ENCODE data around the gene SOHLH2.

- TF ChIP-seq, protein P1, sequence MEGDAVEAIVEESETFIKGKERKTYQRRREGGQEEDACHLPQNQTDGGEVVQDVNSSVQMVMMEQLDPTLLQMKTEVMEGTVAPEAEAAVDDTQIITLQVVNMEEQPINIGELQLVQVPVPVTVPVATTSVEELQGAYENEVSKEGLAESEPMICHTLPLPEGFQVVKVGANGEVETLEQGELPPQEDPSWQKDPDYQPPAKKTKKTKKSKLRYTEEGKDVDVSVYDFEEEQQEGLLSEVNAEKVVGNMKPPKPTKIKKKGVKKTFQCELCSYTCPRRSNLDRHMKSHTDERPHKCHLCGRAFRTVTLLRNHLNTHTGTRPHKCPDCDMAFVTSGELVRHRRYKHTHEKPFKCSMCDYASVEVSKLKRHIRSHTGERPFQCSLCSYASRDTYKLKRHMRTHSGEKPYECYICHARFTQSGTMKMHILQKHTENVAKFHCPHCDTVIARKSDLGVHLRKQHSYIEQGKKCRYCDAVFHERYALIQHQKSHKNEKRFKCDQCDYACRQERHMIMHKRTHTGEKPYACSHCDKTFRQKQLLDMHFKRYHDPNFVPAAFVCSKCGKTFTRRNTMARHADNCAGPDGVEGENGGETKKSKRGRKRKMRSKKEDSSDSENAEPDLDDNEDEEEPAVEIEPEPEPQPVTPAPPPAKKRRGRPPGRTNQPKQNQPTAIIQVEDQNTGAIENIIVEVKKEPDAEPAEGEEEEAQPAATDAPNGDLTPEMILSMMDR (conservative IDR thresholded peaks at IDR 0.05; ENCODE audit: low read depth, low read length): no peak
- no peak for TF ChIP-seq EZH2 (IDR thresholded peaks at IDR 0.05; ENCODE audit: borderline replicate concordance, low read depth, low read length, poor library complexity, severe bottlenecking)
Observed at GRCh38 chr13:36224730-36225129, 10.4 kb upstream of the SOHLH2 start.
